A549 (cell line): ENCODE data around the gene MAN1C1. TPM values are rescaled to one million over a fixed set of nuclear protein-coding genes. Genes with fewer than 3 reads are reported as not detected.
A peak's percentile ranks its signal among the peaks of the same experiment; 100 is the strongest.

Source experiments
- ATAC-seq, 2 experiments: fragments of 200-7000 bp in 1 of 2; fragments of >200 bp in 1 of 2; cut with Nextera tagmentation in 1 of 2; cut with Tn5 transposase in 1 of 2; 3 replicates each; pipeline versions ENCODE4 v1.8.0 to v1.9.1; 2018 to 2020; ENCODE audit warnings: mild to moderate bottlenecking in 1 of 2, moderate library complexity in 1 of 2
- CTCF ChIA-PET: fragments of 300-600 bp; sonication (Branson Sonifier 250); formaldehyde crosslinking; extraction: SDS; loops from one replicate; lab custom pipeline; 2021; ENCODE audit warnings: antibody characterized with exemption, inconsistent platforms; lab: Yijun Ruan, JAX
- POLR2A ChIA-PET: fragments of 350-600 bp; formaldehyde crosslinking; extraction: SDS; loops from one replicate; lab custom pipeline; 2021; ENCODE audit warnings: antibody characterized with exemption, inconsistent platforms; lab: Yijun Ruan, JAX
- DNase-seq, 2 experiments: peaks; one replicate each; pipeline versions ENCODE4 v3.0.0 to v3.0.0-alpha.2; 2011 to 2016; ENCODE audit warnings: low read depth in 1 of 2, low spot score in 1 of 2
- FAIRE-seq: peaks from 2 replicates; lab custom pipeline; 2011; peaks lifted over from hg19 to GRCh38; lab: Jason Lieb, UNC
- H3K27ac ChIP-seq, 2 experiments: fragments of >200 bp; sonication (Bioruptor Twin); formaldehyde crosslinking; 3 replicates each; pipeline ENCODE4 v1.5.1; 2016 to 2017
- H3K4me1 ChIP-seq: fragments of >200 bp; sonication (Bioruptor Twin); formaldehyde crosslinking; 3 replicates; pipeline ENCODE4 v1.6.1; 2016
- H3K4me2 ChIP-seq: fragments of >200 bp; sonication (Bioruptor Twin); formaldehyde crosslinking; 3 replicates; pipeline ENCODE4 v1.6.1; 2016
- H3K4me3 ChIP-seq: fragments of >200 bp; sonication (Bioruptor Twin); formaldehyde crosslinking; 3 replicates; pipeline ENCODE4 v1.5.1; 2016
- H3K9me3 ChIP-seq: fragments of >200 bp; sonication (Bioruptor Twin); formaldehyde crosslinking; 3 replicates; pipeline ENCODE4 v1.6.1; 2016
- CBX2 ChIP-seq: fragments of 200-600 bp; sonication (generic); IDR thresholded peaks from 2 replicates; pipeline ENCODE4 v1.6.1; 2016; ENCODE audit warnings: low read depth, mild to moderate bottlenecking, borderline replicate concordance
- CBX8 ChIP-seq: fragments of 200-600 bp; sonication (generic); IDR thresholded peaks from 2 replicates; pipeline ENCODE4 v1.6.1; 2016
- CEBPB ChIP-seq, 2 experiments: fragments of >200 bp in 1 of 2; sonication (Bioruptor Twin) in 1 of 2; formaldehyde crosslinking in 1 of 2; IDR thresholded peaks; 2 replicates each; pipeline ENCODE4 v1.6.1; 2012 to 2016
- CHD4 ChIP-seq: fragments of 200-600 bp; sonication (generic); IDR thresholded peaks from 2 replicates; pipeline ENCODE4 v1.6.1; 2016; ENCODE audit warnings: antibody characterized with exemption, mild to moderate bottlenecking, borderline replicate concordance
- FOSB ChIP-seq: fragments of 250-450 bp; sonication (Bioruptor Pico); IDR thresholded peaks from 2 replicates; pipeline ENCODE4 v1.5.0; 2020; ENCODE audit warnings: mild to moderate bottlenecking, moderate library complexity
- FOSL2 ChIP-seq, 2 experiments: fragments of 450-650 bp in 1 of 2; fragments of >200 bp in 1 of 2; sonication (Bioruptor Twin) in 1 of 2; formaldehyde crosslinking; IDR thresholded peaks; 2 replicates each; pipeline versions ENCODE4 v1.5.0 to v1.6.1; 2016 to 2020; ENCODE audit warnings: mild to moderate bottlenecking in 1 of 2, moderate library complexity in 1 of 2
- JUN ChIP-seq, 2 experiments: fragments of >200 bp; sonication (Bioruptor Twin); formaldehyde crosslinking; IDR thresholded peaks; 2 replicates in 1 of 2; 3 replicates in 1 of 2; pipeline ENCODE4 v1.6.1; 2016 to 2017
- KDM1A ChIP-seq: fragments of 200-600 bp; sonication (generic); IDR thresholded peaks from 2 replicates; pipeline ENCODE4 v1.6.1; 2016; ENCODE audit warnings: low read depth, mild to moderate bottlenecking
- KDM5A ChIP-seq: fragments of 200-600 bp; sonication (generic); IDR thresholded peaks from 2 replicates; pipeline ENCODE4 v1.6.1; 2016; ENCODE audit warnings: antibody characterized with exemption, mild to moderate bottlenecking
- MYC ChIP-seq: IDR thresholded peaks from 2 replicates; pipeline ENCODE4 v1.6.1; 2012; ENCODE audit warnings: mild to moderate bottlenecking, inconsistent platforms, low read length, improper control_type of control experiment, borderline replicate concordance
- NPAS2 ChIP-seq: fragments of 250-450 bp; sonication (Bioruptor Pico); IDR thresholded peaks from 2 replicates; pipeline ENCODE4 v1.8.0; 2022; ENCODE audit warnings: mild to moderate bottlenecking, moderate library complexity, borderline replicate concordance
- NR3C1 ChIP-seq: fragments of >200 bp; sonication (Bioruptor Twin); formaldehyde crosslinking; IDR thresholded peaks from 3 replicates; pipeline ENCODE4 v1.6.1; 2017
- PHF8 ChIP-seq: fragments of 200-600 bp; sonication (generic); IDR thresholded peaks from 2 replicates; pipeline ENCODE4 v1.6.1; 2016; ENCODE audit warnings: low read depth, mild to moderate bottlenecking, antibody characterized with exemption, moderate library complexity, borderline replicate concordance
- POLR2A ChIP-seq: IDR thresholded peaks from 2 replicates; pipeline ENCODE4 v1.6.1; 2012; ENCODE audit warnings: mild to moderate bottlenecking, low read length
- POLR2AphosphoS2 ChIP-seq: conservative IDR thresholded peaks from 2 replicates; pipeline ENCODE4 v1.6.1; 2012; ENCODE audit warnings: low read length, improper control_type of control experiment, inconsistent platforms
- RAD21 ChIP-seq, 2 experiments: fragments of >200 bp in 1 of 2; sonication (Bioruptor Twin) in 1 of 2; formaldehyde crosslinking in 1 of 2; IDR thresholded peaks in 1 of 2; conservative IDR thresholded peaks in 1 of 2; 2 replicates in 1 of 2; 3 replicates in 1 of 2; pipeline ENCODE4 v1.6.1; 2012 to 2018; ENCODE audit warnings: inconsistent platforms in 1 of 2
- RARB ChIP-seq: fragments of 250-450 bp; sonication (Bioruptor Pico); IDR thresholded peaks from 2 replicates; pipeline ENCODE4 v1.8.0; 2021; ENCODE audit warnings: mild to moderate bottlenecking, moderate library complexity
- RFX5 ChIP-seq: fragments of 450-650 bp; IDR thresholded peaks from 2 replicates; pipeline ENCODE4 v1.7.1; 2014; ENCODE audit warnings: antibody characterized with exemption, mild to moderate bottlenecking, moderate library complexity
- RNF2 ChIP-seq: fragments of 200-600 bp; sonication (generic); IDR thresholded peaks from 2 replicates; pipeline ENCODE4 v1.6.1; 2016; ENCODE audit warnings: low read depth, mild to moderate bottlenecking, antibody characterized with exemption, moderate library complexity, borderline replicate concordance
- TFCP2L1 ChIP-seq: fragments of 250-450 bp; sonication (Bioruptor Pico); IDR thresholded peaks from 2 replicates; pipeline ENCODE4 v1.5.0; 2021; ENCODE audit warnings: mild to moderate bottlenecking
- ZC3H11A ChIP-seq: fragments of 450-650 bp; IDR thresholded peaks from 2 replicates; pipeline ENCODE4 v1.6.1; 2014; ENCODE audit warnings: antibody characterized with exemption, mild to moderate bottlenecking
- ZNF302 ChIP-seq: fragments of 250-450 bp; sonication (Bioruptor Pico); IDR thresholded peaks from 2 replicates; pipeline ENCODE4 v1.9.0; 2021; ENCODE audit warnings: inconsistent platforms, mild to moderate bottlenecking, moderate library complexity
- ZSCAN20 ChIP-seq: fragments of 250-450 bp; sonication (Bioruptor Pico); IDR thresholded peaks from 2 replicates; pipeline ENCODE4 v1.8.0; 2022; ENCODE audit warnings: mild to moderate bottlenecking, moderate library complexity
- WGBS: methylation state at CpG from one replicate; pipeline ENCODE4 v1.1.6; 2017; ENCODE audit errors: missing lambda C conversion rate; 5-methylcytosine and 5-hydroxymethylcytosine counted together
- polyA plus RNA-seq, 4 experiments: library from polyadenylated mRNA; depleted of rRNA in 3 of 4; stranded (reverse); fragments of >200 nt; fragmentation: RNase III in 1 of 4; extraction: RNeasy Plus Mini Kit Qiagen cat#74134 plus additional on column Dnase treatment in 1 of 4; gene quantifications; 2 replicates in 3 of 4; 3 replicates in 1 of 4; pipeline ENCODE4 v1.2.3, GENCODE V29; 2011 to 2017
- TF ChIP-seq, protein P1 (sequence below): fragments of 250-450 bp; sonication (Bioruptor Pico); IDR thresholded peaks from 2 replicates; pipeline ENCODE4 v1.5.0; 2021; ENCODE audit warnings: mild to moderate bottlenecking, moderate library complexity, borderline replicate concordance
- TF ChIP-seq, protein P2 (sequence below): fragments of 250-450 bp; sonication (Bioruptor Pico); IDR thresholded peaks from 2 replicates; pipeline ENCODE4 v1.5.0; 2020; ENCODE audit warnings: low read depth, mild to moderate bottlenecking, moderate library complexity

MAN1C1 gene
- polyA plus RNA-seq, 2 of the 4 experiments (the other 2 are of a cell fraction), result 0.22 to 0.27 TPM

DNA sequence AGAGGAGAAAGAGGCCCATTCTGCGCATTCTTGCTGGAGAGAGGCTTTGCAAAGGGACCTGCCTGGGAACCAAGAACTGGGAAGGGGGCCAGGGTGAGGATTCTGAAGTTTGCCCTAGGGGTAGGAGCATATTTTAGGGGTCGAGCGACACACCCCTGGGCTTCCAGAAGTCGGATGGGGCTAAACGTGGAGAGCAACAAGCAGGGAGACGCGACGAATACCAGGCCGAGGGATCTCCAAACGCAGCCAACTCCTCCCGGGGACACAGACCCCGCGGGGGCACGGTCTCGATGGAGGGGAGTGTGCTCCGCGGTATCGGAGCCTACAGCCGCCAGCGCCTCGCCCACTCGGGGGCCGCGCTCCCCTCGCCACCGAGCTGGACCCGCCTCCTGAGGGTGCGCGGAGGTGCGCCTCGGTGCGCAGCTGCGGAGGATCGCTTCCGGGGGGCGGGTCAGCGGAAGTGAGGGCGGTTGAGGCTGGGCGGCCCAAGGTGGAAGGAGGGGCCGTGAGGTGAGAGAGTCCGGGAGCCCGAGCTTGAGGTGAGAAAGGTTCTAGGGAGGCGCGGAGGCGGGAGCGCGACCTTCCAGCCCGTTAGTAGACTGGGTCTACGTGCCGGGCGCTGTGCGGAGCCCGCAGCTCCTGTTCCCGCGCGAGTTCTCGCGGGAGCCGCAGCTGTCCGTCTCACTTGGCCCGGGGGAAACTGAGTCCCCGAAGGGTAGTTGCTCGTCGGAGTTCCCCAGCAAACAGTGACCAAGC is 203.1 kb downstream of the MAN1C1 start, which contains the start of gene MTFR1L (continued):
- TF ChIP-seq NR3C1 (no peak), RAD21 (conservative IDR thresholded peaks at IDR 0.05 in 1 of 2, IDR thresholded peaks at IDR 0.05 in 1 of 2) (no peak), MYC (no peak), CBX2 (no peak), CHD4 (no peak), CEBPB (IDR thresholded peaks at IDR 0.05) (no peak), RNF2 (no peak), RARB (CRISPR knock-in tag) (no peak), JUN (IDR thresholded peaks at IDR 0.05) (peak in 1 of 2 experiments; percentile 7; a peak in 1 of 5 replicates), KDM5A (no peak), ZNF302 (CRISPR knock-in tag) (no peak), TFCP2L1 (CRISPR knock-in tag) (no peak), RFX5 (no peak), POLR2A (peak; percentile 66), ZC3H11A (no peak), POLR2AphosphoS2 (no peak), KDM1A (no peak), NPAS2 (CRISPR knock-in tag) (no peak), PHF8 (no peak; the same call in 1 of the 2 replicates), CBX8 (no peak), ZSCAN20 (no peak), FOSL2 (IDR thresholded peaks at IDR 0.05) (no peak), FOSL2 (CRISPR knock-in tag; IDR thresholded peaks at IDR 0.05) (no peak), FOSB (CRISPR knock-in tag) (no peak)
- TF ChIP-seq, protein P1, sequence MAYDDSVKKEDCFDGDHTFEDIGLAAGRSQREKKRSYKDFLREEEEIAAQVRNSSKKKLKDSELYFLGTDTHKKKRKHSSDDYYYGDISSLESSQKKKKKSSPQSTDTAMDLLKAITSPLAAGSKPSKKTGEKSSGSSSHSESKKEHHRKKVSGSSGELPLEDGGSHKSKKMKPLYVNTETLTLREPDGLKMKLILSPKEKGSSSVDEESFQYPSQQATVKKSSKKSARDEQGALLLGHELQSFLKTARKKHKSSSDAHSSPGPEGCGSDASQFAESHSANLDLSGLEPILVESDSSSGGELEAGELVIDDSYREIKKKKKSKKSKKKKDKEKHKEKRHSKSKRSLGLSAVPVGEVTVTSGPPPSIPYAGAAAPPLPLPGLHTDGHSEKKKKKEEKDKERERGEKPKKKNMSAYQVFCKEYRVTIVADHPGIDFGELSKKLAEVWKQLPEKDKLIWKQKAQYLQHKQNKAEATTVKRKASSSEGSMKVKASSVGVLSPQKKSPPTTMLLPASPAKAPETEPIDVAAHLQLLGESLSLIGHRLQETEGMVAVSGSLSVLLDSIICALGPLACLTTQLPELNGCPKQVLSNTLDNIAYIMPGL (CRISPR knock-in tag), result no peak
- TF ChIP-seq, protein P2, sequence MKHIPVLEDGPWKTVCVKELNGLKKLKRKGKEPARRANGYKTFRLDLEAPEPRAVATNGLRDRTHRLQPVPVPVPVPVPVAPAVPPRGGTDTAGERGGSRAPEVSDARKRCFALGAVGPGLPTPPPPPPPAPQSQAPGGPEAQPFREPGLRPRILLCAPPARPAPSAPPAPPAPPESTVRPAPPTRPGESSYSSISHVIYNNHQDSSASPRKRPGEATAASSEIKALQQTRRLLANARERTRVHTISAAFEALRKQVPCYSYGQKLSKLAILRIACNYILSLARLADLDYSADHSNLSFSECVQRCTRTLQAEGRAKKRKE (CRISPR knock-in tag), result no peak
- TF ChIP-seq, all 56 proteins: peak for 6

DNA sequence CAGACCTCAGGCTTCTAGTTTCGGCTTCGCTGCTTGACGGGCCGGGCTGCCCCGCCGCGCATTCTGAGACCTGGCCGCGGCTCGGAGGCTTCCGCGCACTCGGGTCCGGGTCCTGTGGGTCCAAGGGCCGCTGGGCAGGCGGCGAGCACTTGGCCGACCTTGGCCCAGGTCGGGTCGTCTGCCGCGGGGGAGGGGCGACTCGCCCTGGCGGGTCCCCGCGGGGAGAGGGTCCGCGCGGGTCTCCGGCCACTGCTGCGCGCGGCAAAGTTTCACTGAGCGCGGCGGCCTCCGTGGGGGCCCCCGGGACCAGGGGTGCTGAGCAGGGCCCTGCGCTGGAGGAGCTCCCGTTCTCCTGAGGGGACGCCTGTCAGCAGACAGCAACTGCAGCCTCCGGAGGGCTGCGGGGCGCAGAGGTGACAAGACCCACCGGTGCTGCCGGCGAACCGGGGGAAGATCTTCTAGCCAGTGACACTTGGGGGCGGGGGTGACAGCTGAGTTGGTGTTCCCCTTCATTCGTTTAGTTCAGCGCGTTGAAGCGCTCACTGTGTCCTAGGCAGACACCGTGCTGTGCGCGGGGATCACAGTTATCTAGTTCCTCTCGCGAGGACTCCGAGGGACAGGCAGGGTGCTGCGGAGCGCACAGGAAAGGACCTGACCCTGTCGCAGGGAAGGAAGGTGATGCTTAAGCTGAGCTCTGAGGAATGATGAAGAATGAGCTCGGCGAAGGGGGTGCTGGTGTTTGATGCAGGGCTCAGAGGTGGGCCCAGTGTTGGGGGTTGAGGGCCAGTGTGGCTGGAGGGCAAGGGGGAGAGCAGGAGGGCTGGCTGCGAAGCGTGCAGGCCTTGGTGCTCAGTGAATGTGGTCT is 203.9 kb downstream of the MAN1C1 start:
- Histone ChIP-seq H3K9me3 (no peaks in the 10 kb centered on the region), H3K4me1 (peaks cover 14% of the 10 kb centered on the region), H3K4me2 (peak overlapping the region; percentile 83), H3K27ac (peak overlapping the region; percentile 89), H3K4me3 (peak overlapping the region; percentile 81)
- peak; percentile 66 for TF ChIP-seq PHF8
- TF ChIP-seq TFCP2L1 (CRISPR knock-in tag), result no peak
- FAIRE-seq, result no peak
- whole genome bisulfite sequencing, result 43% methylated on average over 8 of the region's 67 CpGs
- POLR2A ChIA-PET, result interaction anchor here (0.7 to 1.3 kb wide), 3 partner anchors 11 to 177 kb away, joined by 3 to 4 read pairs (median 4); no protein-coding TSS in a partner anchor
- ATAC-seq, result peak; percentile 43 to 66; a peak in 4 of 6 replicates
- CTCF ChIA-PET, result interaction anchor here (1.0 to 1.7 kb wide), 4 partner anchors 9 to 74 kb away, joined by 3 to 7 read pairs (median 4); no protein-coding TSS in a partner anchor
- DNase-seq, result peak; percentile 32 to 58
